ENCODE measurements around the gene SKI. TPM values are rescaled to one million over a fixed set of nuclear protein-coding genes. Genes with fewer than 3 reads are reported as not detected.

SKI gene
- total and polyA plus RNA-seq, 2 of the 4 experiments (the other 2 are of a cell fraction), result 2.3 to 20.1 TPM

DNA sequence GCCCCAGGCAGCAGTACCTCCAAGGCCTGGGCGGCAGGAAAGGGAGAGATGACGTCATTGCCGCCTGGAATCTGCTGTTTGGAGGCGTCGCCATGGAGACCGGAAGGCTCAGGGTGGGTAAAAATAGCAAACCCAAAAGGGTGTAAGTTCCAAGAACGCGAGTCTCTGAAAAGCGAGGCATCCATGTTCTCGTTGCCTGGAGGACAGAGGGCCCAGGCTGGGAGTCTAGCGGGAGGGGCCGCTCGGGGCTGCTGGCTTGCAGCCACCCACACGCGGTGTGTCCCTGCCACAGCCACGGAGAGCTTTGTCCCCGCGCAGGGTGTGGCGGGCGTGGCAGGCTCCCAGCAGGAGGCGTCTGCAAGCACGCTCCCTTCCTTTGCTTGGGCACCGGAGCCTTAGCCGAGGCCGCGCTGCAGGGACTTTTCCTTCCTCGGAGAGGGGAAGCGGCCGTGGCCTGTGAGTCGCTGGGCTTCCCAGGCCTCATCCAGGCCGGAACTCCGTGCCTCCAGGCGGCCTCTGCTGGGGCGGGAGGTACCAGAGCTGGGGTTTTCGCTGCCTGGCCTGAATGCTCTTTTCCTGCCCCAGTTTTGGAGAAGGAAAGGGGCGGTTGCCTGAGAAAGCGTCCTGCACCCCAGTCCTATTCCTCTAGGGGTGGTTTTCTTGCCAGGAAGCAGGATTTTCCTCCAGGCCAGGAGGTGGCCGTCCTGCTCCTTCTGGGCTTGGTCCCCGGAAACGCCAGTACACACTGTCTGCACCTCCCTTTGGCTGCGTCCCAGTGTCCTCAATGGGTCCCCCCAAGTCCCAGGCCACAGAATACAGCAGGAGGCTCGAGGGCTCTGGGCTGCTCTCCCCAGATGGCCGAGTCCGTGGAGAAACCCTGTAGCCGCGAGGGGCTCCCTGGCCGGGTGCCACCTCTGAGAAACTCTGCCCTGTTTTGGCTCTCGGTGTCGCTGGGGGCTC is 15.3 kb upstream of the SKI start:
- no TSS peak for BruUV-seq (replicated peaks)
- H3K23ac ChIP-seq (ENCODE audit: low read depth, low read length), result peak overlapping the region; percentile 100
- H3K9me3 ChIP-seq (ENCODE audit: control insufficient read depth, insufficient read depth, low read length), result no peaks in the 10 kb centered on the region

More for the DNA sequence above, 15.3 kb upstream of the SKI start:
- WGBS, 2 experiments (ENCODE audit: extremely low coverage in 2 of 2, insufficient read length in 1 of 2), result 5% methylated on average over 17 of the region's 49 CpGs; no CpG with 5 or more reads in 1 of the 2 experiments
- ATAC-seq (ENCODE audit: low read depth), result peak; percentile 43
- intact Hi-C loops (cut with micrococcal nuclease) (no loop called here), dilution Hi-C loops (cut with HindIII; ENCODE audit: low sequenced_read_pairs, unreplicated experiment) (no loop called here), in situ Hi-C loops (cut with MboI; ENCODE audit: low sequenced_read_pairs) (no loop called here)
- H4K91ac ChIP-seq (ENCODE audit: insufficient read depth, low read depth, low read length), result peak overlapping the region; percentile 98
- H3K14ac ChIP-seq (replicated peaks; ENCODE audit: low read depth, low read length), result peak overlapping the region; percentile 92
- H3K36me3 ChIP-seq (ENCODE audit: control insufficient read depth, insufficient read depth, low read length), result no peaks in the 10 kb centered on the region
- peak overlapping the region; percentile 78 for H3K9ac ChIP-seq (ENCODE audit: low read depth, low read length)
- H2BK120ac ChIP-seq (ENCODE audit: low read depth, low read length), result peak overlapping the region; percentile 96
- H3K18ac ChIP-seq (ENCODE audit: low read depth, low read length), result peak overlapping the region; percentile 73
- H3K4me2 ChIP-seq (ENCODE audit: low read depth, low read length), result peak overlapping the region; percentile 68
- H2BK20ac ChIP-seq (ENCODE audit: low read depth, low read length), result peak overlapping the region; percentile 61
- CTCF ChIA-PET, result no interaction called here
- H2AFZ ChIP-seq (replicated peaks; ENCODE audit: low read length, poor library complexity), result peak overlapping the region; percentile 85
- H3K27ac ChIP-seq (ENCODE audit: insufficient read depth, low read length), result peak overlapping the region; percentile 99
- H3K27me3 ChIP-seq (ENCODE audit: control insufficient read depth, insufficient read depth, low read length), result no peaks in the 10 kb centered on the region
- H3K56ac ChIP-seq (ENCODE audit: extremely low read depth, insufficient read depth, low read length), result peak overlapping the region; percentile 89
- DNase-seq, result peak; percentile 96
- H2BK15ac ChIP-seq (ENCODE audit: low read depth, low read length), result peak overlapping the region; percentile 94; the same call in 2 of the 3 replicates
- peaks cover 0 to 20% of the 10 kb centered on the region in 2 experiments; a peak in 3 of 4 replicates for H3K79me1 ChIP-seq (ENCODE audit: low read depth in 1 of 2, low read length in 2 of 2)
- POLR2A ChIA-PET (ENCODE audit: unreplicated experiment), result no interaction called here
- peak overlapping the region; percentile 99 for H4K8ac ChIP-seq (ENCODE audit: low read depth in 2 of 2, low read length in 2 of 2)
- H2BK5ac ChIP-seq (ENCODE audit: low read depth, low read length, poor library complexity, severe bottlenecking), result peak overlapping the region; percentile 95
- TF ChIP-seq MXI1 (IDR thresholded peaks at IDR 0.05; ENCODE audit: borderline replicate concordance, low read depth, low read length) (0 out of 2 replicates have a peak, but pooled peaks have one; percentile 20), RAD21 (IDR thresholded peaks at IDR 0.05; ENCODE audit: low read length) (peak; percentile 47), FOS (IDR thresholded peaks at IDR 0.05; ENCODE audit: low read depth, low read length) (peak; percentile 16; the same call in 1 of the 2 replicates), CTCF (conservative IDR thresholded peaks at IDR 0.05; ENCODE audit: low read depth, low read length) (peak; percentile 42), NFE2L2 (IDR thresholded peaks at IDR 0.05; ENCODE audit: low read depth, low read length) (no peak), CEBPB (IDR thresholded peaks at IDR 0.05; ENCODE audit: low read depth, low read length) (no peak), POLR2A (IDR thresholded peaks at IDR 0.05; ENCODE audit: low read depth, low read length) (peak; percentile 78), SMC3 (IDR thresholded peaks at IDR 0.05; ENCODE audit: low read depth, low read length) (no peak)
- H4K20me1 ChIP-seq (ENCODE audit: insufficient read depth, low read length), result no peaks in the 10 kb centered on the region; the same call in 1 of the 2 replicates
- H2AK9ac ChIP-seq (replicated peaks; ENCODE audit: low read depth, low read length, poor library complexity), result peak overlapping the region; percentile 100
- peak overlapping the region; percentile 100 for H3K4ac ChIP-seq (ENCODE audit: low read depth, low read length)
- peak overlapping the region; percentile 100 for H2AK5ac ChIP-seq (ENCODE audit: low read depth, low read length)
- peak overlapping the region; percentile 96 for H4K5ac ChIP-seq (ENCODE audit: low read depth, low read length)
- no peak overlapping the region for H3K4me3 ChIP-seq (ENCODE audit: insufficient read depth, low read depth, low read length)
- H3K4me1 ChIP-seq (ENCODE audit: control insufficient read depth, insufficient read depth, low read length), result peaks cover 43% of the 10 kb centered on the region
- peaks cover 9% of the 10 kb centered on the region for H3K9me1 ChIP-seq (ENCODE audit: insufficient read depth, low read length)
